Measurements from ENCODE around the gene ADAMTS3. TPM values are rescaled to one million over a fixed set of nuclear protein-coding genes. Genes with fewer than 3 reads are reported as not detected.

ADAMTS3 gene
- total and polyA plus RNA-seq, 9 of the 15 experiments (the other 6 are each of a cell fraction or from before 2014, with no cell fraction given): 4.0 to 18.0 (median 12.1) TPM

- 0 out of 2 replicates have a peak, but pooled peaks have one; percentile 15 for TF ChIP-seq ZBTB40 (IDR thresholded peaks at IDR 0.05)
- no peak for TF ChIP-seq ZBTB40 (CRISPR knock-in tag; IDR thresholded peaks at IDR 0.05)
- TF ChIP-seq RBM25 (IDR thresholded peaks at IDR 0.05; ENCODE audit: low read depth, low read length, severe bottlenecking): peak; percentile 98
- no peak for TF ChIP-seq FOS (IDR thresholded peaks at IDR 0.05; ENCODE audit: extremely low read depth, insufficient read length)
- peak; percentile 88 for TF ChIP-seq NFIC (IDR thresholded peaks at IDR 0.05)
- TF ChIP-seq CREM (IDR thresholded peaks at IDR 0.05; ENCODE audit: low read depth): no peak
- TF ChIP-seq ZNF830 (CRISPR knock-in tag; IDR thresholded peaks at IDR 0.05): no peak
- no peak for TF ChIP-seq KAT2B (IDR thresholded peaks at IDR 0.05; ENCODE audit: low read depth, low read length)
- no peak for TF ChIP-seq SRF (CRISPR knock-in tag; IDR thresholded peaks at IDR 0.05)
- TF ChIP-seq DLX4 (CRISPR knock-in tag; IDR thresholded peaks at IDR 0.05): no peak
- peak; percentile 45 to 72; a peak in 3 of 4 replicates for TF ChIP-seq KDM1A (IDR thresholded peaks at IDR 0.05)
- no peak for TF ChIP-seq RNF2 (IDR thresholded peaks at IDR 0.05)
- TF ChIP-seq HDAC2 (IDR thresholded peaks at IDR 0.05): 0 out of 2 replicates have a peak, but pooled peaks have one; percentile 33
- no peak for TF ChIP-seq NCOR1 (IDR thresholded peaks at IDR 0.05)
- no peak for TF ChIP-seq KDM4B (IDR thresholded peaks at IDR 0.05; ENCODE audit: borderline replicate concordance in 2 of 2, low read depth in 1 of 2)
- no peak for TF ChIP-seq ATF6 (CRISPR knock-in tag; IDR thresholded peaks at IDR 0.05)
- no peak for TF ChIP-seq NR1H2 (CRISPR knock-in tag; IDR thresholded peaks at IDR 0.05)
- TF ChIP-seq PHB2 (IDR thresholded peaks at IDR 0.05; ENCODE audit: low read depth): no peak
- TF ChIP-seq CGGBP1 (CRISPR knock-in tag; IDR thresholded peaks at IDR 0.05): no peak
Measured at GRCh38 chr4:72566464-72566972, 2.5 kb downstream of the ADAMTS3 start (continued).

Measured in K562 (cell line).